Erythroblast (primary cell): ENCODE results near the gene FCN3.

ENCODE experiments used
- GATA1 ChIP-seq: IDR thresholded peaks from 2 replicates; pipeline ENCODE4 v1.6.1; 2011; ENCODE audit warnings: low read depth, mild to moderate bottlenecking, control low read depth, low read length, moderate library complexity
- POLR2A ChIP-seq: IDR thresholded peaks from 2 replicates; pipeline ENCODE4 v1.6.1; 2011; ENCODE audit warnings: mild to moderate bottlenecking, low read length

GRCh38 chr1:27402349-27402754 lies 27.7 kb upstream of the FCN3 start:
- no peak for TF ChIP-seq POLR2A
- no peak for TF ChIP-seq GATA1
